SK-N-SH (cell line): Measurements from ENCODE around the gene ITSN1. TPM values are rescaled to one million over a fixed set of nuclear protein-coding genes. Genes with fewer than 3 reads are reported as not detected.

ENCODE experiments used
- CTCF ChIA-PET: fragments of 300-600, 350-600 bp; formaldehyde crosslinking; extraction: SDS; loops from one replicate; lab custom pipeline; 2021; lab: Yijun Ruan, JAX
- POLR2A ChIA-PET: fragments of 350-600 bp; sonication (Branson Sonifier 250); formaldehyde crosslinking; extraction: SDS; loops from one replicate; lab custom pipeline; 2020; ENCODE audit warnings: antibody characterized with exemption, inconsistent platforms; lab: Yijun Ruan, JAX
- DNase-seq: peaks from one replicate; pipeline ENCODE4 v3.0.0; 2012
- H2AFZ ChIP-seq: fragments of 200-600 bp; sonication (generic); 2 replicates; pipeline ENCODE4 v1.8.1; 2016; ENCODE audit warnings: antibody characterized with exemption, mild to moderate bottlenecking, low read depth
- H3F3A ChIP-seq: fragments of 200-600 bp; sonication (generic); replicated peaks from 2 replicates; pipeline ENCODE3; 2016; ENCODE audit warnings: antibody characterized with exemption, mild to moderate bottlenecking; ENCODE audit not compliant: insufficient read depth
- H3K27ac ChIP-seq, 2 experiments: fragments of 200-500 bp in 1 of 2; fragments of 200-600 bp in 1 of 2; sonication (Bioruptor generic) in 1 of 2; sonication (generic), shearing (Covaris generic) in 1 of 2; 2 replicates each; pipeline versions ENCODE4 v1.5.1 to v1.6.1; 2014 to 2016; ENCODE audit warnings: low read depth in 2 of 2, inconsistent platforms in 1 of 2, low read length in 1 of 2, mild to moderate bottlenecking in 1 of 2, mixed read lengths in 1 of 2
- H3K27me3 ChIP-seq: fragments of 200-600 bp; sonication (generic), shearing (Covaris generic); 2 replicates; pipeline ENCODE4 v1.6.1; 2016; ENCODE audit warnings: mixed run types; ENCODE audit not compliant: insufficient read depth
- H3K36me3 ChIP-seq, 2 experiments: fragments of 200-500 bp in 1 of 2; fragments of 200-600 bp in 1 of 2; sonication (Bioruptor generic) in 1 of 2; sonication (generic) in 1 of 2; replicated peaks in 1 of 2; 2 replicates each; pipeline versions ENCODE3 to v1.5.1; 2014 to 2016; ENCODE audit warnings: low read length in 1 of 2, mild to moderate bottlenecking in 1 of 2; ENCODE audit not compliant: insufficient read depth in 2 of 2, control insufficient read depth in 1 of 2
- H3K4me1 ChIP-seq, 2 experiments: fragments of 200-500 bp in 1 of 2; fragments of 200-600 bp in 1 of 2; sonication (Bioruptor generic) in 1 of 2; sonication (generic), shearing (Covaris generic) in 1 of 2; 2 replicates each; pipeline versions ENCODE4 v1.5.1 to v1.6.1; 2014 to 2016; ENCODE audit warnings: low read depth in 1 of 2, low read length in 1 of 2, mixed run types in 1 of 2; ENCODE audit not compliant: insufficient read depth in 2 of 2, control insufficient read depth in 1 of 2
- H3K4me2 ChIP-seq: fragments of 200-600 bp; sonication (generic), shearing (Covaris generic); 2 replicates; pipeline ENCODE4 v1.6.1; 2017; ENCODE audit warnings: mixed run types
- H3K4me3 ChIP-seq, 2 experiments: fragments of 200-500 bp in 1 of 2; fragments of 200-600 bp in 1 of 2; sonication (Bioruptor generic) in 1 of 2; sonication (generic), shearing (Covaris generic) in 1 of 2; 2 replicates each; pipeline versions ENCODE4 v1.5.1 to v1.8.1; 2014 to 2016; ENCODE audit warnings: low read depth in 2 of 2, inconsistent platforms in 1 of 2, low read length in 1 of 2, mild to moderate bottlenecking in 1 of 2, mixed read lengths in 1 of 2, moderate library complexity in 1 of 2
- H3K79me2 ChIP-seq: fragments of 200-600 bp; sonication (generic); 2 replicates; pipeline ENCODE4 v1.8.1; 2017; ENCODE audit warnings: mild to moderate bottlenecking; ENCODE audit not compliant: insufficient read depth
- H3K9ac ChIP-seq: fragments of 200-600 bp; sonication (generic); 2 replicates; pipeline ENCODE4 v1.6.1; 2017; ENCODE audit warnings: mixed run types
- H3K9me2 ChIP-seq: fragments of 200-600 bp; sonication (generic); 2 replicates; pipeline ENCODE4 v1.6.1; 2017; ENCODE audit warnings: mixed run types
- H3K9me3 ChIP-seq: fragments of 200-600 bp; sonication (generic); 2 replicates; pipeline ENCODE4 v1.6.1; 2017; ENCODE audit warnings: mixed run types, mild to moderate bottlenecking, moderate library complexity
- H4K20me1 ChIP-seq: fragments of 200-600 bp; sonication (generic); 2 replicates; pipeline ENCODE4 v1.6.1; 2017; ENCODE audit warnings: mild to moderate bottlenecking, mixed run types; ENCODE audit not compliant: insufficient read depth
- CHD2 ChIP-seq: fragments of 150-350 bp; IDR thresholded peaks from 2 replicates; pipeline ENCODE4 v1.6.1; 2018; ENCODE audit warnings: low read length; ENCODE audit not compliant: partially characterized antibody
- EZH2phosphoT487 ChIP-seq: fragments of 200-600 bp; sonication (generic); IDR thresholded peaks from 2 replicates; pipeline ENCODE4 v1.6.1; 2017; ENCODE audit warnings: low read depth, mixed run types, mild to moderate bottlenecking, antibody characterized with exemption, moderate library complexity, borderline replicate concordance
- FOXJ3 ChIP-seq: sonication (generic); formaldehyde crosslinking; IDR thresholded peaks from 2 replicates; pipeline ENCODE4 v1.5.1; 2020; ENCODE audit warnings: mild to moderate bottlenecking, missing genetic modification reagents
- GABPA ChIP-seq: IDR thresholded peaks from 2 replicates; pipeline ENCODE4 v1.4.0; 2012; ENCODE audit warnings: low read depth, mild to moderate bottlenecking
- GATA2 ChIP-seq: sonication (generic); formaldehyde crosslinking; IDR thresholded peaks from 2 replicates; pipeline ENCODE4 v1.5.0; 2020; ENCODE audit warnings: mild to moderate bottlenecking, missing genetic modification reagents
- MAX ChIP-seq: IDR thresholded peaks from 2 replicates; pipeline ENCODE4 v1.4.0; 2012; ENCODE audit warnings: low read depth
- MXI1 ChIP-seq: IDR thresholded peaks from 2 replicates; pipeline ENCODE4 v1.6.1; 2012; ENCODE audit warnings: mild to moderate bottlenecking, low read depth, low read length, improper control_type of control experiment
- NRF1 ChIP-seq: IDR thresholded peaks from 2 replicates; pipeline ENCODE4 v1.6.1; 2012; ENCODE audit warnings: low read depth, mild to moderate bottlenecking, low read length
- PBX3 ChIP-seq: IDR thresholded peaks from 2 replicates; pipeline ENCODE4; 2012
- POLR2AphosphoS5 ChIP-seq: IDR thresholded peaks from 2 replicates; pipeline ENCODE4 v1.6.1; 2012; ENCODE audit warnings: low read depth, low read length
- RCOR1 ChIP-seq: fragments of 150-350 bp; IDR thresholded peaks from 2 replicates; pipeline ENCODE4 v1.6.1; 2017; ENCODE audit warnings: antibody characterized with exemption, low read length
- RFX5 ChIP-seq: IDR thresholded peaks from 2 replicates; pipeline ENCODE4 v1.6.1; 2012; ENCODE audit warnings: mild to moderate bottlenecking, improper control_type of control experiment, low read length
- SMC3 ChIP-seq: IDR thresholded peaks from 2 replicates; pipeline ENCODE4 v1.6.1; 2012; ENCODE audit warnings: low read depth, low read length, improper control_type of control experiment
- TCF12 ChIP-seq: IDR thresholded peaks from 2 replicates; pipeline ENCODE4 v1.4.0; 2012
- YY1 ChIP-seq: IDR thresholded peaks from 2 replicates; pipeline ENCODE4 v1.4.0; 2012; ENCODE audit warnings: low read depth, mild to moderate bottlenecking
- ZBTB33 ChIP-seq: IDR thresholded peaks from 2 replicates; pipeline ENCODE4 v1.4.0; 2012; ENCODE audit warnings: low read depth, borderline replicate concordance
- WGBS: methylation state at CpG from one replicate; pipeline ENCODE4 v1.1.6; 2017; ENCODE audit warnings: low lambda C conversion rate; 5-methylcytosine and 5-hydroxymethylcytosine counted together
- polyA plus RNA-seq, 3 experiments: library from polyadenylated mRNA; depleted of rRNA; stranded (reverse); fragments of >200 nt; gene quantifications; 2 replicates each; pipeline ENCODE4 v1.2.3, GENCODE V29; 2012

The ITSN1 gene
- polyA plus RNA-seq, 1 of the 3 experiments (the other 2 are of a cell fraction), result 27.8 TPM

- no peak overlapping the region for H2AFZ ChIP-seq
- CTCF ChIA-PET, result interaction anchor here (0.8 to 6.8 kb wide), 2 partner anchors 15 to 34 kb away, joined by 3 to 54 read pairs; no protein-coding TSS in a partner anchor
- H3K4me3 ChIP-seq, result no peak overlapping the region
- H4K20me1 ChIP-seq, result no peaks in the 10 kb centered on the region
- 79% methylated on average over 3 of the region's 3 CpGs for WGBS
- no peaks in the 10 kb centered on the region for H3K9me3 ChIP-seq
- TF ChIP-seq MAX (no peak), ZBTB33 (no peak), YY1 (no peak), TCF12 (no peak), CHD2 (no peak), GATA2 (CRISPR knock-in tag) (no peak)
- no peaks in the 10 kb centered on the region for H3K9me2 ChIP-seq
- H3K36me3 ChIP-seq, result no peaks in the 10 kb centered on the region
- H3K9ac ChIP-seq, result no peak overlapping the region
- no peaks in the 10 kb centered on the region for H3K79me2 ChIP-seq
- H3K4me2 ChIP-seq, result no peak overlapping the region
- H3K27me3 ChIP-seq, result no peaks in the 10 kb centered on the region
- POLR2A ChIA-PET, result no interaction called here
- H3K27ac ChIP-seq, result no peak overlapping the region
- no peaks in the 10 kb centered on the region for H3K4me1 ChIP-seq
- H3F3A ChIP-seq, result no peaks in the 10 kb centered on the region
- no peak for DNase-seq
Observed at GRCh38 chr21:33938381-33938780, 296.1 kb downstream of the ITSN1 start.

GRCh38 chr21:33939226-33939625, 296.9 kb downstream of the ITSN1 start:
- Histone ChIP-seq H2AFZ (no peak overlapping the region), H4K20me1 (no peaks in the 10 kb centered on the region), H3K9me2 (no peaks in the 10 kb centered on the region), H3K27me3 (no peaks in the 10 kb centered on the region), H3K79me2 (no peaks in the 10 kb centered on the region), H3K9ac (no peak overlapping the region), H3K4me2 (no peak overlapping the region)
- WGBS, result 78% methylated on average over 3 of the region's 3 CpGs
- no peak for DNase-seq
- CTCF ChIA-PET, result interaction anchor here (0.8 to 6.8 kb wide), 3 partner anchors 9 to 35 kb away, joined by 3 to 54 read pairs (median 3); no protein-coding TSS in a partner anchor
- no peak for TF ChIP-seq MXI1
- TF ChIP-seq EZH2phosphoT487, result no peak
- no peak for TF ChIP-seq SMC3
- TF ChIP-seq POLR2AphosphoS5, result no peak
- no peak for TF ChIP-seq YY1
- TF ChIP-seq RCOR1, result no peak
- TF ChIP-seq RFX5, result no peak
- no peak for TF ChIP-seq NRF1
- TF ChIP-seq GABPA, result no peak
- no peak for TF ChIP-seq FOXJ3 (CRISPR knock-in tag)
- no peak for TF ChIP-seq PBX3
- no peak for TF ChIP-seq CHD2
- no peak for TF ChIP-seq GATA2 (CRISPR knock-in tag)
- TF ChIP-seq, all 33 proteins: peak for 0
- Histone ChIP-seq H3K4me1 (no peaks in the 10 kb centered on the region), H3K27ac (no peak overlapping the region), H3K9me3 (no peaks in the 10 kb centered on the region), H3K4me3 (no peak overlapping the region), H3K36me3 (no peaks in the 10 kb centered on the region), H3F3A (no peaks in the 10 kb centered on the region)
- POLR2A ChIA-PET, result no interaction called here
